PC-3 (cell line): ENCODE measurements around the gene GJA3. TPM values are rescaled to one million over a fixed set of nuclear protein-coding genes. Genes with fewer than 3 reads are reported as not detected.
A peak's percentile ranks its signal among the peaks of the same experiment; 100 is the strongest.

Experiments used
- ATAC-seq: fragments of 200-7000 bp; cut with Tn5 transposase; 2 replicates; pipeline ENCODE4 v1.9.1; 2020; ENCODE audit warnings: mild to moderate bottlenecking, moderate library complexity
- BruUV-seq: library from RNA; stranded (reverse); fragments of 400-500 nt; replicated peaks from 2 replicates; lab custom pipeline; 2021; lab: Mats Ljungman, UMichigan
- CTCF ChIA-PET: fragments of 300-600 bp; sonication (Branson Sonifier 250); formaldehyde crosslinking; loops from one replicate; lab custom pipeline; 2022; ENCODE audit warnings: antibody characterized with exemption; lab: Charles Lee
- POLR2A ChIA-PET: fragments of 300-600 bp; sonication (Branson Sonifier 250); formaldehyde crosslinking; loops from one replicate; lab custom pipeline; 2022; ENCODE audit warnings: antibody characterized with exemption; ENCODE audit not compliant: unreplicated experiment; lab: Charles Lee
- DNase-seq: peaks from one replicate; pipeline ENCODE4 v3.0.0-alpha.2; 2015
- H2AFZ ChIP-seq: fragments of 300-600 bp; sonication (generic); 2 replicates; pipeline ENCODE4 v1.6.0; 2016; ENCODE audit warnings: antibody characterized with exemption, low read length
- H3F3A ChIP-seq: fragments of 300-600 bp; sonication (generic); one replicate; pipeline ENCODE4 v1.6.0; 2017; ENCODE audit warnings: antibody characterized with exemption, low read length, control low read depth, mild to moderate bottlenecking; ENCODE audit not compliant: unreplicated experiment
- H3K27ac ChIP-seq: fragments of 300-600 bp; sonication (generic); 2 replicates; pipeline ENCODE4 v1.5.1; 2016; ENCODE audit warnings: mild to moderate bottlenecking, low read length
- H3K27me3 ChIP-seq: fragments of 300-600 bp; sonication (generic); 2 replicates; pipeline ENCODE4 v1.6.1; 2016; ENCODE audit warnings: low read length, mixed read lengths
- H3K36me3 ChIP-seq: fragments of 300-600 bp; sonication (generic); 2 replicates; pipeline ENCODE4 v1.6.1; 2016; ENCODE audit warnings: low read depth, mixed run types, low read length, mixed read lengths
- H3K4me1 ChIP-seq: fragments of 300-600 bp; sonication (generic); 2 replicates; pipeline ENCODE4 v1.5.1; 2016; ENCODE audit warnings: low read length; ENCODE audit not compliant: insufficient read depth
- H3K4me2 ChIP-seq: fragments of 300-600 bp; sonication (generic); 2 replicates; pipeline ENCODE4 v1.6.0; 2016; ENCODE audit warnings: low read length
- H3K4me3 ChIP-seq: fragments of 300-600 bp; sonication (generic); 2 replicates; pipeline ENCODE4 v1.5.1; 2016; ENCODE audit warnings: mild to moderate bottlenecking, low read length, mixed read lengths
- H3K79me2 ChIP-seq: fragments of 300-600 bp; sonication (generic); 2 replicates; pipeline ENCODE4 v1.6.1; 2017; ENCODE audit warnings: low read length, mixed read lengths
- H3K9ac ChIP-seq: fragments of 300-600 bp; sonication (generic); 2 replicates; pipeline ENCODE4 v1.6.0; 2016; ENCODE audit warnings: mild to moderate bottlenecking, low read length
- H3K9me2 ChIP-seq: fragments of 300-600 bp; sonication (generic); replicated peaks from 2 replicates; pipeline ENCODE4 v1.6.1; 2016; ENCODE audit warnings: mixed run types, low read length, mixed read lengths
- H3K9me3 ChIP-seq: fragments of 300-600 bp; sonication (generic); 2 replicates; pipeline ENCODE4 v1.6.1; 2016; ENCODE audit warnings: low read length, mixed read lengths
- H4K20me1 ChIP-seq: fragments of 300-600 bp; sonication (generic); 2 replicates; pipeline ENCODE4 v1.6.1; 2016; ENCODE audit warnings: low read length, mixed read lengths
- EZH2 ChIP-seq: fragments of 300-600 bp; sonication (generic); IDR thresholded peaks from one replicate; pipeline ENCODE4 v1.6.1; 2017; ENCODE audit warnings: antibody characterized with exemption, mild to moderate bottlenecking, low read length; ENCODE audit not compliant: unreplicated experiment
- EZH2phosphoT487 ChIP-seq: fragments of 300-600 bp; sonication (generic); IDR thresholded peaks from 2 replicates; pipeline ENCODE4 v1.6.1; 2018; ENCODE audit warnings: mild to moderate bottlenecking, antibody characterized with exemption, low read length, borderline replicate concordance
- intact Hi-C: fragments of 100-400 bp; cut with micrococcal nuclease; formaldehyde crosslinking; loops from 2 replicates; pipeline ENCODE4 v1.9.0; 2023
- total RNA-seq: library from RNA; depleted of rRNA; stranded (reverse); fragments of >200 nt; gene quantifications from 2 replicates; pipeline ENCODE4 v1.2.3, GENCODE V29; 2014
- TF ChIP-seq, protein P1 (sequence below): fragments of 300-600 bp; sonication (generic); conservative IDR thresholded peaks from 2 replicates; pipeline ENCODE4 v1.5.1; 2017; ENCODE audit warnings: antibody characterized with exemption, low read depth, mild to moderate bottlenecking, low read length

Gene GJA3
- total RNA-seq, 1 experiment from 2014 or later = 0.55 TPM

DNA sequence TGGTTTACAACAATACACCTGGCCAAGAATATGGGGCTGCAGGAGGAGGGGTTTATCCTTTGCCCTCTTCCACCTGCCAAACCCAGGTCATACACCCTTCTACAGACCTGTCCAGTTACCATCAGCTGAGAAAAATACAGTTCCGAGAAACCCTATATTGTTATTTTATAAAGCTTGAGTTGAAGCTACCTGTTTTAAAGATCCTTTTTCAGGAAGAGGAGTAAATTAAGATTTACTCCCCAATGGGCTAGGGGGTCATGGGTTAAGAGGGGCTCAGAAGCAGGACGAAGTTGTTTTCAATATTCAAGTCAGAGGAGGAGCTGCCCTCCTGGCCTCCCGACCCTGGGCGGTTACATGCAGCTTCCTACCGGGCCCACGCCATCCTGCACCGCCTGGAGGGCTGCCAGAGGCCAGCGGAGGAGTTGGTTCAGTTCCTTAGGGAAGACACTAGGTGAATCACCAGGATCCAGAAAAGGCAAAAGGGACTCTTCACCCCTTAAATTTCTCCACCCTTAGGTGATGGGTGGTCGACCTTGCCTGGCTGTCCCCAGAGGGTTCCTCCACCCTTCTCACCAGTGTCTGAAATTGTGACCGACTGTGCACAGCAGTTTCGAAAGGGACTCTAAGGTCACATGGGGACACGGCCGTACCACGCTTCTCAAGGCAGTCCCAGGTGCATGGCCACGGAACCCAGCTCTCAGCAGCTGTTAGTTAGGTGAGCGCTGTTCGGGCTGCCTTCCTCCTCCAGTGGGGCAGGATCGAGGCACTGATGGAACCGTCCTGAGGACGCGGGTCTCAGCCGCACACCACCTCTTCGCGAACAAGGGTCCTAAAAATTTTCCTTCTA, 30.7 kb upstream of the GJA3 start:
- no peaks in the 10 kb centered on the region for H3K9me3 ChIP-seq
- peak; percentile 18; the same call in 1 of the 2 replicates for ATAC-seq
- TSS peak; percentile 33 for BruUV-seq
- no peaks in the 10 kb centered on the region for H3F3A ChIP-seq
- TF ChIP-seq, protein P1, sequence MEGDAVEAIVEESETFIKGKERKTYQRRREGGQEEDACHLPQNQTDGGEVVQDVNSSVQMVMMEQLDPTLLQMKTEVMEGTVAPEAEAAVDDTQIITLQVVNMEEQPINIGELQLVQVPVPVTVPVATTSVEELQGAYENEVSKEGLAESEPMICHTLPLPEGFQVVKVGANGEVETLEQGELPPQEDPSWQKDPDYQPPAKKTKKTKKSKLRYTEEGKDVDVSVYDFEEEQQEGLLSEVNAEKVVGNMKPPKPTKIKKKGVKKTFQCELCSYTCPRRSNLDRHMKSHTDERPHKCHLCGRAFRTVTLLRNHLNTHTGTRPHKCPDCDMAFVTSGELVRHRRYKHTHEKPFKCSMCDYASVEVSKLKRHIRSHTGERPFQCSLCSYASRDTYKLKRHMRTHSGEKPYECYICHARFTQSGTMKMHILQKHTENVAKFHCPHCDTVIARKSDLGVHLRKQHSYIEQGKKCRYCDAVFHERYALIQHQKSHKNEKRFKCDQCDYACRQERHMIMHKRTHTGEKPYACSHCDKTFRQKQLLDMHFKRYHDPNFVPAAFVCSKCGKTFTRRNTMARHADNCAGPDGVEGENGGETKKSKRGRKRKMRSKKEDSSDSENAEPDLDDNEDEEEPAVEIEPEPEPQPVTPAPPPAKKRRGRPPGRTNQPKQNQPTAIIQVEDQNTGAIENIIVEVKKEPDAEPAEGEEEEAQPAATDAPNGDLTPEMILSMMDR = no peak
- TF ChIP-seq EZH2 (no peak), EZH2phosphoT487 (no peak)
- peak overlapping the region; percentile 69 for H2AFZ ChIP-seq
- peak; percentile 72 for DNase-seq
- POLR2A ChIA-PET = interaction anchor here (0.9 kb wide), 1 partner anchor 71 kb away, joined by 4 read pairs; no protein-coding TSS in a partner anchor
- peak overlapping the region; percentile 86 for H3K27ac ChIP-seq
- peak overlapping the region; percentile 73 for H3K4me3 ChIP-seq
- H3K36me3 ChIP-seq = peaks cover 17% of the 10 kb centered on the region; the same call in 1 of the 2 replicates
- H3K27me3 ChIP-seq = no peaks in the 10 kb centered on the region
- H4K20me1 ChIP-seq = no peaks in the 10 kb centered on the region
- intact Hi-C loops = loop anchor here (5.0 kb wide), 5 partner anchors 181 to 581 kb away; partner anchors contain the start of genes EEF1AKMT1 and IFT88
- peak overlapping the region; percentile 79 for H3K9ac ChIP-seq
- no peaks in the 10 kb centered on the region for H3K9me2 ChIP-seq
- H3K4me2 ChIP-seq = peak overlapping the region; percentile 87
- H3K79me2 ChIP-seq = peaks cover 39% of the 10 kb centered on the region
- CTCF ChIA-PET = no interaction called here
- H3K4me1 ChIP-seq = peaks cover 27% of the 10 kb centered on the region

DNA sequence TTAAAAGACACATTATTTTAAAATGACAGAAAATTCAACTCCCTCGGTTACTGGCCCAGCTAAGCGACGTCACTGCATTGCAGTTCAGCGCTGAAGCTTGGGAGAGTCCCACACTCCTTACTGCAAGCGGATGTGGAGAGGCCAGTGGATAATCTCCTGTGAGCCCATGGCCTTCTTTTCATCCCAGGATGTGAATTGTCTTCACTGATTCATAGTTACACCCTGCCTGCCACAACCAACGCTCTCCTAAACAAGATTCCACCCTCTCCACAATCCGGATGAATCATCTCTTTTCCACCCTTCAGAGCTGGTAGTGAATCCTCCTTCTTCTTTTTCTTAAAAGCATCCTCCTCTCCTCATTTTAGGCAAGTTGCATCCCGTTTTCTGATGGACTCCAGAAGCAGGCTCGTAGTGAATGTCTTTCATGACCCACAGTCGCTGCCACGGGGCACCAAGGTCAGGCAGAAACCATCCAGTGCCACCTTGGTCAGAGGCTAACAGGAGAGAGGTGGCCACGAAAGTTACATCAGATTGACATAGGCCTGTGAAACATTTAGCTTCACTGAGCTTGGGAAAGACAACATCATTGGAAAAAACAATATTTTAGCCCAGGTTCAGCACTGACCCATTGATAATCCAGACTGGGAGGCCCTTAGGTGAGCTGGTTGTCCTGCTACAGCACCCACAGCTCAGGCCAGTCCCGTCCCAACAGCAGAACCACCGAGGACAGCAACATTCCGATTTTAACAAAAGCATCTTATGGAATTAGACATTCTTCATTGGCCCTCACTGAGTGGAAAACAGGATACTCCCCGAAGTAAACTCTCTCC, 29.8 kb upstream of the GJA3 start:
- CTCF ChIA-PET = no interaction called here
- Histone ChIP-seq H3K9me2 (no peaks in the 10 kb centered on the region), H4K20me1 (no peaks in the 10 kb centered on the region), H3K4me3 (peak overlapping the region; percentile 73), H3F3A (no peaks in the 10 kb centered on the region), H2AFZ (no peak overlapping the region), H3K27ac (peak overlapping the region; percentile 86), H3K9me3 (no peaks in the 10 kb centered on the region), H3K9ac (peak overlapping the region; percentile 79), H3K4me2 (peak overlapping the region; percentile 87), H3K79me2 (peaks cover 39% of the 10 kb centered on the region), H3K36me3 (peaks cover 17% of the 10 kb centered on the region; the same call in 1 of the 2 replicates), H3K27me3 (no peaks in the 10 kb centered on the region), H3K4me1 (peaks cover 27% of the 10 kb centered on the region)
- DNase-seq = peak; percentile 89
- TSS peak; percentile 50 for BruUV-seq
- intact Hi-C loops = loop anchor here (1.0 to 5.0 kb wide), 6 partner anchors 15 to 582 kb away; partner anchors contain the start of genes EEF1AKMT1 and IFT88
- POLR2A ChIA-PET = interaction anchor here (0.6 kb wide), 1 partner anchor 221 kb away, joined by 3 read pairs; no protein-coding TSS in a partner anchor
- TF ChIP-seq, protein P1 = no peak
- no peak for TF ChIP-seq EZH2phosphoT487
- TF ChIP-seq EZH2 = no peak
- ATAC-seq = peak; percentile 77
